Stimulated activated CD4-positive, alpha-beta T cell treated with anti-CD3 and anti-CD28 coated beads, Interleukin-12 subunit alpha, Interleukin-12 subunit beta, amount 100 ng/mL, for 48 hours (primary cell): ENCODE results near the gene TSR1.

Experiments used
- DNase-seq, 3 donors: peaks; one replicate each; pipeline ENCODE4 v3.0.0-alpha.2; 2020; ENCODE audit warnings: low read depth in 2 of 3, low spot score in 1 of 3

Gene TSR1

DNA sequence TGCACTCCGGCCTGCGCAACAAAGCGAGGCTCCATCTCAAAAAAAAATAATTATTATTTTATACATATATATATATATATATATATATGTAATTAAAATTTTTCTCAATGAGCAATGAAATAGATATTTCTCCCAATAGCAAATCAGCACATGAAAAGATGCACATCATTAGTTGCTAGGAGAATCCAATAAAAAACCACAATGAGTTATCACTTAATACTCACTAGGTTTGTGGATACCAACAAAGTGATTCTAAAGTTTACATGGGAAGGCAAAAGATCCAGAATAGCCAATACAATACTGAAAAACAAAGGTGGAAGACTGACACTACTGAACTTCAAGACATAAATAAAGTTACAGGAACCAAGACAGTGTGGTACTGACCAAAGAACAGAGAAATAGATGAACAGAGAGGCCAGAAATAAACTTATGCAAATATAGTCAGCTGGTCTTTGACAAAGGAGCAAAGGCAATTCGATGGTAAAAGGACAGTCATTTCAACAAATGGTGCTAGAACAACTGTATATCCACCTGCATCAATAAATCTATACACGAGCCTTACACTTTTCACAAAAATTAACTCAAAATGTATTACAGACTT, 46.3 kb downstream of the TSR1 start:
- no peak for DNase-seq

DNA sequence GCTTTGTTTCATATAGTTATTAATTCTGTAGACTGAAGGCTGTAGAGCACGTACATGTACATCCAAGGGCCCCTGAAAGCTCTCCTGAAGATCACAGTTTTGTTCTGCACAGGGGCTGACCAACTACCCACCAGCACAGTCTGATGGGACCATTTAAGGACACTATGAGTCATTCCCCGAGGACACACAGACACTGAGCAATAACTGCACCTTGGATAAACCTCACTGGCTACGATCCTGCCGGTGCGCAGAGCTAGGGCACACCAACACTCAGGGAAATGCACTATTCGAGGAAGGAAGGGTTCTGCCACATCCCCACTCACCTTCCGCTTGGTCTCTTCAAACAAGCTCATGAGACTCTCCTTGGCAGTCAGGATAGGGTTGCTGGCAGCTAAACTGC, 53.0 kb downstream of the TSR1 start:
- DNase-seq = no peak

DNA sequence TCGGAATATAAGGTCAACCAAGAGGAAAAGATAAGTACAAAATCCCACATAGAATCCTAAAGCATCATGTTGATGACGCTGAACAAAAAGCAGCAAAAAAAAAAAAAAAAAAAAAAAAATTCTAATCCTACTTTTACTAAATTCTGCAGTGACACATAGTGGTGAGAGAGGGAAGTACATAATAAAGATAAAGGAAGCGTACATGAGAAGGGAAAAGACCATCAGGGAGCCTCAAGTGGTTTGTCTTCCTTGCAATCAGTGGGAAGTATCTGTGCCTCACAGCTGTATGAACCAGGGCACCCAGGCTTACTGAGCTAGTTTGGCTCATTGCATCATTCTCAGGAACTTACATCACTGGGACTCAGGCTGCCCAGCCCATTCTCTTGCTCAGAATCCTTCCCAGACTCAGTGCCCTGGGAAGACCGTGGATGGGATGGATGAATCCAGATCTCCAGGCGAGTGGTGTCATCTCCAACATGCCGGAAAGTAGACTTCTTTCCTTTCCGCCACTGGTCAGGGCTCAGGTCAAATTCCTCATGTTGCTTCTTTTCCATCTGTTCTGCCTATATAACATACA, 53.9 kb downstream of the TSR1 start:
- DNase-seq = no peak

- no peak for DNase-seq
Observed at GRCh38 chr17:2279707-2280106, 56.5 kb downstream of the TSR1 start.

DNA sequence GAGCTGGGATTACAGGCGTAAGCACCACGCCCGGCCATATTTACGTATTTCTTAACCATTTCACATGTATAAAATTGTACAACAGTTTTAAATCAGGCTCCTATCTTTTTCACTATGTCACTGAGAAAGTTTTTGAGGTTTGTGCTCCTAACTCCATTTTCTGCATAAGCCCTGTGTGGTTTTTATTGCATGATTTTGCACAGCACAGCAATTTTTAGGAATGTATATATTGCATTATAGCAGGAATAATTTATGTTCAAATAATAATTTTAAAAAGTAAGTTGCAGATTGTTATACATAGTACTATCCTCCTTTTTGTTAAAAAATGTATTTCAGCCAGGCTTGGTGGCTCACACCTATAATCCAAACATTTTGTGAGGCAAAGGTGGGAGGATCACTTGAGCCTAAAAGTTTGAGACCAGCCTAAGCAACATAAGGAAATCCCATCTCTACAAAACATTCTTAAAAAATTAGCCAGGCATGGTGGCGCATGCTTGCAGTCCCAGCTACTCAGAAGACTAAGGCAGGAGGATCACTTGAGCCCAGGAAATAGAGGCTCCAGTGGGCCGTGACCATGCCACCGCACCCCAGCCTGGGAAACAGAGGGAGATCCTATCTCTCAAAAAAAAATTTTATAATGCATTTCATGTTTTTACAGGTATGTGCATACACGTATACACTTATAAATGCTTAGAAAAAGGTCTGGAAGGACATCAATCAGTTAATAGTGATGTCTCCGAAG, 58.7 kb downstream of the TSR1 start:
- no peak for DNase-seq

DNA sequence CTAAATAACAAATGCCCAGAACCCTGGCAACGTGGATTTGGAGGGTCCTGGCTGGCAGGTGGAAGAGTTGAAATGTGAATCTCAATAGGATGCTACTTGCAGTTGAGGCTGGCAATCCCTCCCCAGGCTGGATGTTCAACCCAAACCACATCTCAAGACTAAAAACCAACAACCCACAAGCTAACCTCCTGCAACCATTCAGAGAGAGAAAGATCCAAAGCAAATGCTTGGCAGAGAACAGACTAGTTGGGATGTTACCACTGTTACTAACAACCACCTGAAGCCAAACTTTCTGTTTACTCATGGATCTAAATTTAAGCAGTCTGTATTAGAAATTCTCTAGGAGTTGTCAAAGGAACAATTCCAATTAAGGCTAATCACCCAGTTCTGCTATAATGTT, 60.5 kb downstream of the TSR1 start:
- DNase-seq = no peak

DNA sequence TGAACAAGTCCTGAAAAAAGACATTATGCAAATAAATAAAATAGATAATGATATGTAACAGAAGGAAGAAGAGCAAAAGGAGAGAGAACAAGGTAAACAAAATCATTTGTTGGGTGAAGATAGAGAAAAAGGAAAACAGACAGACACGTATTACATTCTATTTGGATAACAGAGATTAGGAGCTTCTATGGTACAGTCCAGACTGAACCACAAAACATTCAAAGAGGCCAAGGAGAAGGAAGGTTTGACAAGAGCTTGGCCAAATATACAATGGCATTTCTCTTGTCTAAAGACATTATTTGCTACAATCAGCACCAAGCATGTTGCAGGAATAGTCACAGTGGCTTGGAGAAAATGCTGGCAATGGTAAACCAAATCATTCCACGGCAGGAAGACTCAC, 61.8 kb downstream of the TSR1 start:
- DNase-seq = no peak
